HG02642 (cell line): Measurements from ENCODE around the gene ANKRD10.
"Not testable (repeated sequence)": the region's sequence is repeated elsewhere in the genome, so short reads cannot be mapped to it uniquely, and the experiment has no call there.

ENCODE experiments used
- ATAC-seq: cut with Tn5 transposase; IDR thresholded peaks from one replicate; pipeline ENCODE4 v1.9.1; 2021; ENCODE audit warnings: mild to moderate bottlenecking; ENCODE audit not compliant: unreplicated experiment, poor library complexity

Gene ANKRD10

GRCh38 chr13:110915057-110915873 is at the start of gene ANKRD10:
Gene ANKRD10, minus strand, starts transcription at chr13:110915069. Its CDS starts 135 bp downstream, at chr13:110914934.
- peak; percentile 78 for ATAC-seq

DNA sequence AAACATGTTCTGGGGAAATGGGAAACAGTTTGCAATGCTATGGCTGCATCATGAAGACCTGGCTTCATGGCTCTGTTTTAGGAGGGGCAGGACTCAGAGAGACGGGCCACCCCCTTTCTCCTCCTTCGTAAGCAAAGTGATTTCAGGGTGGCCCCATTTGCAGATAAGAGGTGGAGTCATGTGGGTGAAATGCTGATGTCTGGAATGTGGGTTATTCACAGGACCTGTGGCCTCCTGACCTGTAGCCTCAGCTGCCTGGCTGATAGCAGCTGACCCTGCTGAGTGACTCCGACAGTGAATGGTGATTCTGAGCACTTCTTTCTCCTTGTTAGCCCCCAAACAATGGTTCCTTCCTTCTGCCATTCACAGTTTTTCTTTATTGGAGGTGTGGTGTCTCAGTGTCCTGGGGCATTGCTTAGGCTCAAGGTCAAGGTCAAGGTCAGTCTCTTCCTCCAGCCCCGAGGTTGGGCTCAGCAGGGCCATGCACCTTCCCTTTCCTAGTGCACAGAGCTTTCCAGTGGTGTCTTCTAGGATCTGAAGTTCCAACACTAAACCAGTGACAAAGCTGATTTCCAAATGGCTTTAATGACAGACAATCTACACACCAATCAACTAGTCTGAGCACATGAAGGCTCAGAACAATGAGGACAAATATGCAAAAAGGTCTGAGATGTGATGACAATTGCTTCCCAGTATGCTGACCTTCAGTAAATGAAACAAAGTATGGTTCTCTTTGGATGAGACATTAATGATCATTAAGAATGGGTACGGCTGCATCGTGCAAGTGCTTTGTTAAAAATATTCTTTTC is 49.6 kb upstream of the ANKRD10 start:
- ATAC-seq, result no peak

GRCh38 chr13:110963554-110963970 is 48.7 kb upstream of the ANKRD10 start:
- ATAC-seq, result no peak

- ATAC-seq, result no peak
Measured at GRCh38 chr13:110961959-110962358, 47.1 kb upstream of the ANKRD10 start.

- no peak for ATAC-seq
Measured at GRCh38 chr13:110960204-110960603, 45.3 kb upstream of the ANKRD10 start.

DNA sequence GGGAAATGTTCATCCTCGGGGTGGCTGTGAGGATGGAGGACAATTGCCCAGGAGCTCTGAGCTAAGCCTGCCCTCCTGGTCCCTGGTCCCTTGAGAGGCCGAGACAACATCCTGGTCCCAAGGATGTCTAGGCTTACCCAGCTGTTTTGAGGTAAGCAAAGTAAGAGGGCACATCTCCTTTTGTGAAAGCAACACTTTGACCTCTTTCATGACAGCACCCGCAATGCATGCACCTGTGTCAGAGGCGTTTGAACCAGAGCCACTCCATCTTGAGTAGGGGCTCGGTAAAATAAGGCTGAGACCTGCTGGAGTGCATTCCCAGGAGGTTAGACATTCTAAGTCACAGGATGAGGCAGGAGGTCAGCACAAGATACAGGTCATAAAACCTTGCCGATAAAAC is 43.1 kb upstream of the ANKRD10 start:
- no peak for ATAC-seq

- ATAC-seq, result no peak
Measured at GRCh38 chr13:110957181-110957884, 42.5 kb upstream of the ANKRD10 start.

DNA sequence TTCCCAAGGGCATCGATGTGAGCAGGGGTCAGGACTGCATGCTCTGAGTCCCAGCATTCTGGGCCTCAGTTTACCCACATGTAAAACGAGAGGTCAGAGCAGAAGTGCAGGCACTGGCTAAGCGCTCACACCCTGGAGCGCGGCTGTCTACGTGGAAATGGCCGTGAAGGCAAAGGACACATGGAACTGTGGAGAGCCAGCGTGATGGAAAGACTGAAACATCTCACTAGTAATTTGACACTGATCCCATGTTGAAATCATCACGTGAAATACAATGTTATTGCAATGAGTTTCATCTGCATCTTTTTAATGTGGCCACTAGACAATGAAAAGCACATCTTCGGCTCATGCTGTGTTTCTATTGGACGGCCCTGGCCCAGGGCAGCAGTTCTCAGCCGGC is 41.3 kb upstream of the ANKRD10 start:
- ATAC-seq, result not testable (repeated sequence)

DNA sequence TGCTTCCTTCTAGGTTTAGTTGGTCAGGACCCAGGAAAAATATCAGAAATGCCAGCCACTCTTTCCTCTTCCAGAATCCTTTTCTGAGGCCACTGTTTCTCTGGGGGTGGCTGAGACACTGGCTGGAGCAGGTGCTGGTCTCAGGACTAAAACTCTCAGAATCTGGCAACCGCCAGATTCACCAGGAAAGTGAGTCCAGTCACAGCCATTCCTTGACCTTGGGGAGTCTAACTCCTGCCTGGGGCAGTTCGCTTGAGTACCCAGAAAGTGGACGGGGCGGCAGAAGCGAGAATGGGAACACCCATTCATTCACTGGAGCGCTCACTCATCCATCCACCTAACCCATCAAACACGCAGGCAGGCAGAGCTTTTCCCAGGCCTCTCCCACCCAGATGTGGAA is 40.7 kb upstream of the ANKRD10 start:
- not testable (repeated sequence) for ATAC-seq

- ATAC-seq, result not testable (repeated sequence)
Measured at GRCh38 chr13:110955072-110955503, 40.2 kb upstream of the ANKRD10 start.

DNA sequence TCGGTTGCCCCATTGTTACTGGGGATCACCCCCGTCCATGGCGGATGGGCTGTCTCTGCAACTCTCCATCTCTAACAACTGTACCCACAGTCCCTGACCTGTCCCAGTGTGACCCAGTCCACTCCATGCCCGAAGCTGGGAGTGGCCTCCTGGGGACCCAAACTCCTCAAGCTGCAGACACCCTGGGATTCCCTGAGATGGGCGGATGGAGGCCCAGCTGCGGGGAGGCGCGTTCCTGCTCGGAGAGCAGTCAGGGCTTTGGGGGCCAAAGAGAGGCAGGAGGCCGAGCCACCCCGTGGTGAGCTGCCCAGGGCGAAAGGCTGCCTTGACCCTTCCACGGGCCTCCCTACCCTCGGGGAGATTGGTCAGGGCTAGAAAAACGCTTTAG is 39.7 kb upstream of the ANKRD10 start:
- not testable (repeated sequence) for ATAC-seq

- no peak for ATAC-seq
Measured at GRCh38 chr13:110953833-110954532, 39.1 kb upstream of the ANKRD10 start.

DNA sequence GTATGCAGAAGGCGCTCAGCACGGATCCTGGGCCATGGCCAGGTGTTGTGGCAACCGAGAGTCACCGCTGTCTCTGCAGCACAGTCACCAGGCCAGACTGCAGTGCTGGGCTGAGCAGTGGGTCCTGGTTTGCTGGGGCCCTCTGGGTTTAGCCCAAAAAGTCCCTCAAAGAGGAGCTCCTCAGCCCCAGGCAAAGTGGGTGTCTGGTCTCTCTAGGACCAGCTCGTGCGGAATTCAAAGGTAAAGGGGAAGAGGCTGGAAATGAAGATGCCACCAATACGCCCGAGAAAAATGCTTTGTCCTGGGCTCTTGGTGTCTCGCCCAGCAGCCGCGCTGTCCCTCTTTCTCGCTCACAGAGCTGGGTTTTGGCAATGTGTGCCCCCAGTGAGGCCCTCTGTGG is 38.5 kb upstream of the ANKRD10 start:
- ATAC-seq, result no peak

DNA sequence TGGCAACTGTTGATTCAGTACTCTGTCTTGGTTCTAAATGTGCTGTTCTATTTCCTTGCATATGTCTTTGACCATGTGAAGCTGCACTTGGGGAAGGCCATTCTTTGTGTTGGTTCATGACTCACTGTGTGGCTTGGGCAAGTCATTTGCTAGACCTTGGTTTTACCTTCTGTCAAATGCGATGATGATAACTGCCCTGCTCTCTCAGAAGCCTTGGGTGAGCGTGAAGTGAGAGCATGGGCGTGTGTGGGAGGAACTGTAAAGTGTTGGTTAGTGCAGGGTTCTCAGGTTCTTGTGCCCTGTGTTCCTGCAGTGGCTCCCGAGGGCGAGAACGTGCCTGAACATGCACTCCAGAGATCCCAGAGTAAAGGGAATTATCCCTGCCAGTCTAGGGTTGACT is 37.3 kb upstream of the ANKRD10 start:
- peak; percentile 42 for ATAC-seq

GRCh38 chr13:110950819-110951570 is 36.1 kb upstream of the ANKRD10 start:
- no peak for ATAC-seq

DNA sequence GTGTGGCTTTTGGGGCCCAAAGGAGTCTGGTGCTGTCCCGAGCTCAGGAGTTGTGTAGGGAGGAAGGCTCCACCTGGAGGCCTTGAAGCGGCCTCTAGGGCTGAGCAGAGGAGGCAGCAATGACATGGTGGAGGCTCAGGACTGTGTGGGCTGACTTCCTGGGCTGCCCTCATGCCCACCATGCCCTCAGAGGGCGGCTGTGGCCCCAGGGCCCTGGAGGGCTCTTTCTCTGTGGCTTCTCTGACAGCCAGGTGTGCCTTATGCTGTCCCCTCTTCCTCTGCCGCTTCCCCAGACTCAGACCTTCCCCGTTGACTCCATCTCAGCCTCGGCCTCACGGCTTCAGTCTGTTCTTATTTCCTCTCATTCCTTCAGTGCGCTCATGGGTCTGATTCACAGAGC is 35.5 kb upstream of the ANKRD10 start:
- ATAC-seq, result no peak

- ATAC-seq, result no peak
Measured at GRCh38 chr13:110949628-110950027, 34.8 kb upstream of the ANKRD10 start.

GRCh38 chr13:110949116-110949515 is 34.2 kb upstream of the ANKRD10 start:
- no peak for ATAC-seq

- not testable (repeated sequence) for ATAC-seq
Measured at GRCh38 chr13:110947338-110947737, 32.5 kb upstream of the ANKRD10 start.
